ENCODE measurements around the gene LRIT2. TPM values are rescaled to one million over a fixed set of nuclear protein-coding genes. Genes with fewer than 3 reads are reported as not detected.

LRIT2 gene, protein sequence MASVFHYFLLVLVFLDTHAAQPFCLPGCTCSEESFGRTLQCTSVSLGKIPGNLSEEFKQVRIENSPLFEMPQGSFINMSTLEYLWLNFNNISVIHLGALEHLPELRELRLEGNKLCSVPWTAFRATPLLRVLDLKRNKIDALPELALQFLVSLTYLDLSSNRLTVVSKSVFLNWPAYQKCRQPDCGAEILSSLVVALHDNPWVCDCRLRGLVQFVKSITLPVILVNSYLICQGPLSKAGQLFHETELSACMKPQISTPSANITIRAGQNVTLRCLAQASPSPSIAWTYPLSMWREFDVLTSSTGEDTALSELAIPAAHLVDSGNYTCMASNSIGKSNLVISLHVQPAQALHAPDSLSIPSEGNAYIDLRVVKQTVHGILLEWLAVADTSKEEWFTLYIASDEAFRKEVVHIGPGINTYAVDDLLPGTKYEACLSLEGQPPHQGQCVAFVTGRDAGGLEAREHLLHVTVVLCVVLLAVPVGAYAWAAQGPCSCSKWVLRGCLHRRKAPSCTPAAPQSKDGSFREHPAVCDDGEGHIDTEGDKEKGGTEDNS
- not detected for polyA plus RNA-seq

GRCh38 chr10:84225427-84226173, at the start of gene LRIT2:
Gene LRIT2 (minus strand): TSS chr10:84225544. CDS start chr10:84225520, 24 bp downstream.
- Histone ChIP-seq H3K9me3 (ENCODE audit: control insufficient read depth in 2 of 2, insufficient read depth in 1 of 2, low read depth in 1 of 2, low read length in 1 of 2) (no peaks in the 10 kb centered on the region), H3K36me3 (ENCODE audit: control insufficient read depth in 2 of 2, insufficient read depth in 2 of 2, low read length in 1 of 2) (no peaks in the 10 kb centered on the region), H3K4me1 (ENCODE audit: control insufficient read depth in 2 of 2, insufficient read depth in 2 of 2, low read length in 1 of 2) (no peaks in the 10 kb centered on the region), H3K27me3 (ENCODE audit: control insufficient read depth in 1 of 2, insufficient read depth in 2 of 2, low read length in 2 of 2) (no peaks in the 10 kb centered on the region), H3K4me3 (ENCODE audit: low read depth in 1 of 2, low read length in 2 of 2) (no peak within 1 kb of the TSS), H3K27ac (ENCODE audit: low read depth in 2 of 2, low read length in 1 of 2) (no peak within 1 kb of the TSS)
- WGBS, 2 donors: 70 to 71% methylated on average over 6 of the region's 6 CpGs

DNA sequence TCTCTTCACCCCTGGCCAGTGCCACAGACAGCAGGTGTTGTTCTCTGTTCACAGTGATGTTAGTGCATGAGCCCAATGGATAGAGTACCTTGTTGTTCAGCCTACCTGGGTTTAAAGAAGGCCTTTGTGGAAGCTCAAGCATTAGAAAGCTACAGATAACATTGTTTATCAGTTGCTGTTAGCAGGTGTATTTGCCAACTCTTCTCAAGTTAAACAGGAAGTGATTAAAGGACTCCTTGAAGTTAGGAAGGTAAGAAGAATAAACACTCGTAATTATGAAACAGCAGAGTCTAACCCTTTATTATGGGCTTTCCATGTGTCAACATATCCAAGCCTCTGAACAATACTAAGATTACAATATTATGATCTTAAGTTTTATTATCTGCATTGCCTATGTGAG, 45.4 kb upstream of the LRIT2 start:
- Histone ChIP-seq H3K4me1 (ENCODE audit: control insufficient read depth in 2 of 2, insufficient read depth in 2 of 2, low read length in 1 of 2) (no peaks in the 10 kb centered on the region), H3K4me3 (ENCODE audit: low read depth in 1 of 2, low read length in 2 of 2) (no peak overlapping the region), H3K36me3 (ENCODE audit: control insufficient read depth in 2 of 2, insufficient read depth in 2 of 2, low read length in 1 of 2) (no peaks in the 10 kb centered on the region), H3K27me3 (ENCODE audit: control insufficient read depth in 1 of 2, insufficient read depth in 2 of 2, low read length in 2 of 2) (no peaks in the 10 kb centered on the region), H3K9me3 (ENCODE audit: control insufficient read depth in 2 of 2, insufficient read depth in 1 of 2, low read depth in 1 of 2, low read length in 1 of 2) (no peaks in the 10 kb centered on the region), H3K27ac (ENCODE audit: low read depth in 2 of 2, low read length in 1 of 2) (no peak overlapping the region)
- 32 to 44% methylated on average over 1 of the region's 1 CpG for WGBS, 2 donors

- H3K27ac ChIP-seq (ENCODE audit: low read depth in 2 of 2, low read length in 1 of 2): no peak overlapping the region
- WGBS, 2 donors: 55 to 58% methylated on average over 2 of the region's 2 CpGs
- no peaks in the 10 kb centered on the region for H3K4me1 ChIP-seq (ENCODE audit: control insufficient read depth in 2 of 2, insufficient read depth in 2 of 2, low read length in 1 of 2)
- no peaks in the 10 kb centered on the region for H3K27me3 ChIP-seq (ENCODE audit: control insufficient read depth in 1 of 2, insufficient read depth in 2 of 2, low read length in 2 of 2)
- no peaks in the 10 kb centered on the region for H3K9me3 ChIP-seq (ENCODE audit: control insufficient read depth in 2 of 2, insufficient read depth in 1 of 2, low read depth in 1 of 2, low read length in 1 of 2)
- H3K4me3 ChIP-seq (ENCODE audit: low read depth in 1 of 2, low read length in 2 of 2): no peak overlapping the region
- H3K36me3 ChIP-seq (ENCODE audit: control insufficient read depth in 2 of 2, insufficient read depth in 2 of 2, low read length in 1 of 2): no peaks in the 10 kb centered on the region
Observed at GRCh38 chr10:84269773-84270172, 44.4 kb upstream of the LRIT2 start.

DNA sequence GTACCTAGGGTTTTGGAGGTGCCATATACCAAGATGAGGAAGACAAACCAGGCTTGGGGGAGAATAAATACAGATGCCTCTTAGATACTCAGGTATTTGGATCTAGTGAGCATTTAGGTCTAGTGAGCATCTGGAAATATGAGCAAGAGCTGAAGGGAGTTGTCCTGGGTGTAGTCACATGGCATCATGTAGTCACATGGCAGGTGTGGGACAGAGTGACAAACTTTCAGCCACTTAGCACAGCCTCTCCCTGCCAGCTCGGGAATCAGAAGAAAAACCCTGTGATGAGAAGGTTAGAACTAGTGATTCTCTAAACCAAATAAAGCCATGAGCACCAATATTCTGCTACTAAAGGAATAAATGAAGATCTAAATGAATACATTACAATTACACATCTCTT, 43.8 kb upstream of the LRIT2 start:
- H3K4me3 ChIP-seq (ENCODE audit: low read depth in 1 of 2, low read length in 2 of 2): no peak overlapping the region
- H3K27ac ChIP-seq (ENCODE audit: low read depth in 2 of 2, low read length in 1 of 2): no peak overlapping the region
- H3K4me1 ChIP-seq (ENCODE audit: control insufficient read depth in 2 of 2, insufficient read depth in 2 of 2, low read length in 1 of 2): no peaks in the 10 kb centered on the region
- WGBS, 2 donors: 61 to 67% methylated on average over 1 of the region's 1 CpG
- no peaks in the 10 kb centered on the region for H3K27me3 ChIP-seq (ENCODE audit: control insufficient read depth in 1 of 2, insufficient read depth in 2 of 2, low read length in 2 of 2)
- no peaks in the 10 kb centered on the region for H3K9me3 ChIP-seq (ENCODE audit: control insufficient read depth in 2 of 2, insufficient read depth in 1 of 2, low read depth in 1 of 2, low read length in 1 of 2)
- no peaks in the 10 kb centered on the region for H3K36me3 ChIP-seq (ENCODE audit: control insufficient read depth in 2 of 2, insufficient read depth in 2 of 2, low read length in 1 of 2)

DNA sequence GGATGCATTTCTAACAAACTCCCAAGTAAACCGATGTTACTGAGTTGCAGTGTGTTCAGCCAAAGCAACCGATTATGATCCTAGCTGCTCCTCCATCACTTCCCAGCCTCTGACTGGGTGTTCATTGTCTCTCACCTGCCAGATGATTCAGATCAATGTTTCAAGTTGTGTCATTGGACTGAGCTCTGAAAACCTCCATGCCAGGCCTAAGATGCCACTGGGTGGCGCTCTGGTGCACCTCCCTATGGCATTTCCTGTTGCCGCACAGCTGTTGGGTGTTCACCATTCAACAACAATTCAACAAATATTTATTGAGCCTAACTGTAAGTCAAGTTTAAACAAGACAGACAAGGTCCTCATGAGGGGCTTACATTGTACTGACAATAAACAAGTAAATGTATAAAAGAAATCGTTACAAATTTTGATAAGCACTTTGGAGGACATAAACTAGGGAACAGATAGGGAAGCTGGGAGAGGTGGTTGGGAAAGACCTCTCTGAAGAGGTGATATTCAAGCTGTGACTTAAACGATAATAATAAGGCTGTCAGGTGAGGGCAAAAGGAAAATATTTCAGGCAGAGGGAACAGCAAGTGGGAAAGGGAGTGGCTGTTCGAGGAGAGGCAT, 42.3 kb upstream of the LRIT2 start:
- 39 to 42% methylated on average over 7 of the region's 7 CpGs for WGBS, 2 donors
- Histone ChIP-seq H3K36me3 (ENCODE audit: control insufficient read depth in 2 of 2, insufficient read depth in 2 of 2, low read length in 1 of 2) (no peaks in the 10 kb centered on the region), H3K4me1 (ENCODE audit: control insufficient read depth in 2 of 2, insufficient read depth in 2 of 2, low read length in 1 of 2) (no peaks in the 10 kb centered on the region), H3K27ac (ENCODE audit: low read depth in 2 of 2, low read length in 1 of 2) (no peak overlapping the region), H3K27me3 (ENCODE audit: control insufficient read depth in 1 of 2, insufficient read depth in 2 of 2, low read length in 2 of 2) (no peaks in the 10 kb centered on the region), H3K4me3 (ENCODE audit: low read depth in 1 of 2, low read length in 2 of 2) (no peak overlapping the region), H3K9me3 (ENCODE audit: control insufficient read depth in 2 of 2, insufficient read depth in 1 of 2, low read depth in 1 of 2, low read length in 1 of 2) (no peaks in the 10 kb centered on the region)

- H3K4me3 ChIP-seq (ENCODE audit: low read depth in 1 of 2, low read length in 2 of 2): no peak overlapping the region
- H3K27me3 ChIP-seq (ENCODE audit: control insufficient read depth in 1 of 2, insufficient read depth in 2 of 2, low read length in 2 of 2): no peaks in the 10 kb centered on the region
- no peaks in the 10 kb centered on the region for H3K9me3 ChIP-seq (ENCODE audit: control insufficient read depth in 2 of 2, insufficient read depth in 1 of 2, low read depth in 1 of 2, low read length in 1 of 2)
- no peaks in the 10 kb centered on the region for H3K4me1 ChIP-seq (ENCODE audit: control insufficient read depth in 2 of 2, insufficient read depth in 2 of 2, low read length in 1 of 2)
- WGBS, 2 donors: 49 to 51% methylated on average over 4 of the region's 4 CpGs
- no peaks in the 10 kb centered on the region for H3K36me3 ChIP-seq (ENCODE audit: control insufficient read depth in 2 of 2, insufficient read depth in 2 of 2, low read length in 1 of 2)
- no peak overlapping the region for H3K27ac ChIP-seq (ENCODE audit: low read depth in 2 of 2, low read length in 1 of 2)
Observed at GRCh38 chr10:84265418-84265817, 40.1 kb upstream of the LRIT2 start.

DNA sequence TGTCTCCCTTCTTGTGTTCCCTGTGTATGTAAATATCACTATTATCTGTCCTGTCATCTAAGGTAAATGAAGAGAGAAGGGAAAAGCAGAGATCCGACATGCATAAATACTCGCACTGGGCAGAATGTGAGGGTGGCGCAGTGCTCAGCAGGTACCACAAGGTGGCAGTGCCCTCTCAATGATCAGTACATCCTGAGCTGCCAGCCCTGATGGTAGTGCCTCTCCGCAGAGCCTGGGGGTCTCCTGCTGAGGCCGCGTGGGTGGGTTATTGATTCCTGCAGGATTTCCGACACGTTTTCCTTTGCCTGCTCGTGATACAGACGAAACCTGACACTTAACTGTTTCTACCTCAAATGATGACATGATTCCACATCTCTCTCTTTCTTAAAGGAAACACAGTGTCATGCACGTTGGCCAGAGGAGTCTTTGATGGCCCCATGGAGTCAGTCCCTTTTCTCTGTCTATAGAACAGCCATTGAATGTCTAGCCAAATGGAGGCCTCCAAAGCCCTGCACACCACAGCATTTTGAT, 39.3 kb upstream of the LRIT2 start:
- no peaks in the 10 kb centered on the region for H3K27me3 ChIP-seq (ENCODE audit: control insufficient read depth in 1 of 2, insufficient read depth in 2 of 2, low read length in 2 of 2)
- H3K9me3 ChIP-seq (ENCODE audit: control insufficient read depth in 2 of 2, insufficient read depth in 1 of 2, low read depth in 1 of 2, low read length in 1 of 2): no peaks in the 10 kb centered on the region
- no peak overlapping the region for H3K4me3 ChIP-seq (ENCODE audit: low read depth in 1 of 2, low read length in 2 of 2)
- H3K27ac ChIP-seq (ENCODE audit: low read depth in 2 of 2, low read length in 1 of 2): no peak overlapping the region
- H3K36me3 ChIP-seq (ENCODE audit: control insufficient read depth in 2 of 2, insufficient read depth in 2 of 2, low read length in 1 of 2): no peaks in the 10 kb centered on the region
- H3K4me1 ChIP-seq (ENCODE audit: control insufficient read depth in 2 of 2, insufficient read depth in 2 of 2, low read length in 1 of 2): no peaks in the 10 kb centered on the region
- WGBS, 2 donors: 2 to 4% methylated on average over 11 of the region's 11 CpGs

GRCh38 chr10:84263716-84264115, 38.4 kb upstream of the LRIT2 start:
- no peaks in the 10 kb centered on the region for H3K4me1 ChIP-seq (ENCODE audit: control insufficient read depth in 2 of 2, insufficient read depth in 2 of 2, low read length in 1 of 2)
- WGBS, 2 donors: 83 to 84% methylated on average over 5 of the region's 5 CpGs
- no peaks in the 10 kb centered on the region for H3K9me3 ChIP-seq (ENCODE audit: control insufficient read depth in 2 of 2, insufficient read depth in 1 of 2, low read depth in 1 of 2, low read length in 1 of 2)

DNA sequence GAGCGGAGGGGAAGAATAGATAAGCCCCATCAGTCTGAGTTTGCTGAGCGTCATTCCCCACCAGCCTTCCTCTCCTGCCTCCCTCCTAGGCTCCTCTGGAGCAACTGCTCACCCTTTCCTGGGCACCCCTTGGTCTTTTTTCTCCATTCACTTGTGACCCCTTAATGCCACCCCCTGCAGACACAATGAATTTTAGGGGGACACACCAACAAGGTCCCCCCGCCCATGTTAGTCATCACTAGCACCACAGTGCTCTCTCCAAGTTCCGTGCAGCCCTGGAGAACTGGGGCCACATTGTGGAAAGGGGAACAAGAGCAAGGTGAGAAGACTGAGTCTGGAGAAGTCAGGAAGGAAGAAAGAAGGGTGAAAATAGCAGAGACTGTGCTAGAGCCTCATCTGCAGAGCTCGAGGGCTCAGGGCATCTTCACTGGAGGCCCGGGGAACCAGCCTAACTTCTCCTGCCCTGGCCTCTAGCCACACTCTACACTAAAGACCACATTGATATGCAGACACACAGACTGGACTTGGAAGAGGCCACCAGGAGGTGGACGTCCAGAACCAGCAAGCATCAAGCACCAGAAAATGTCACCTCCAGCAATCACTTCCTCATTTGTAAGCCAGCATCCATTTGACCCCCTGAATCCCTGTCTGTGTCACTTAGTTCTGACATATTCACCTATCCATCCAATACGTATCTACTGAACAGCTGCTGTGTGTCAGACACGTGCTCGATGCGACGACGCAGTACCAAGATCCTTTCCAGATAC, 37.0 kb upstream of the LRIT2 start:
- Histone ChIP-seq H3K9me3 (ENCODE audit: control insufficient read depth in 2 of 2, insufficient read depth in 1 of 2, low read depth in 1 of 2, low read length in 1 of 2) (no peaks in the 10 kb centered on the region), H3K4me3 (ENCODE audit: low read depth in 1 of 2, low read length in 2 of 2) (no peak overlapping the region), H3K36me3 (ENCODE audit: control insufficient read depth in 2 of 2, insufficient read depth in 2 of 2, low read length in 1 of 2) (no peaks in the 10 kb centered on the region), H3K4me1 (ENCODE audit: control insufficient read depth in 2 of 2, insufficient read depth in 2 of 2, low read length in 1 of 2) (no peaks in the 10 kb centered on the region), H3K27me3 (ENCODE audit: control insufficient read depth in 1 of 2, insufficient read depth in 2 of 2, low read length in 2 of 2) (no peaks in the 10 kb centered on the region), H3K27ac (ENCODE audit: low read depth in 2 of 2, low read length in 1 of 2) (no peak overlapping the region)
- WGBS, 2 donors: 72 to 78% methylated on average over 12 to 13 of the region's 13 CpGs

More at GRCh38 chr10:84263716-84264115, 38.4 kb upstream of the LRIT2 start:
- Histone ChIP-seq H3K36me3 (ENCODE audit: control insufficient read depth in 2 of 2, insufficient read depth in 2 of 2, low read length in 1 of 2) (no peaks in the 10 kb centered on the region), H3K27me3 (ENCODE audit: control insufficient read depth in 1 of 2, insufficient read depth in 2 of 2, low read length in 2 of 2) (no peaks in the 10 kb centered on the region), H3K27ac (ENCODE audit: low read depth in 2 of 2, low read length in 1 of 2) (no peak overlapping the region), H3K4me3 (ENCODE audit: low read depth in 1 of 2, low read length in 2 of 2) (no peak overlapping the region)
